22Rv1 (cell line): ENCODE data around the gene NAV2.

Source experiments
- CTCF ChIP-seq: fragments of 450-650 bp; IDR thresholded peaks from 2 replicates; pipeline ENCODE4 v1.5.1; 2017; ENCODE audit warnings: mild to moderate bottlenecking
- ZFX ChIP-seq: fragments of 450-650 bp; IDR thresholded peaks from 2 replicates; pipeline ENCODE4 v1.6.1; 2017; ENCODE audit warnings: antibody characterized with exemption, borderline replicate concordance

GRCh38 chr11:20050048-20050447, 337.4 kb downstream of the NAV2 start:
- no peak for TF ChIP-seq CTCF
- no peak for TF ChIP-seq ZFX
